Activated naive CD8-positive, alpha-beta T cell (primary cell): Measurements from ENCODE around the gene FMNL3.

Source experiments
- H3K27ac Mint-ChIP-seq: one replicate; pipeline ENCODE4 v1.8.0; 2021; ENCODE audit warnings: mixed read lengths
- H3K27me3 Mint-ChIP-seq: one replicate; pipeline ENCODE4 v1.8.0; 2021; ENCODE audit warnings: mixed read lengths
- H3K36me3 Mint-ChIP-seq: one replicate; pipeline ENCODE4 v1.8.0; 2021; ENCODE audit warnings: mixed read lengths
- H3K4me1 Mint-ChIP-seq: one replicate; pipeline ENCODE4 v1.8.0; 2021; ENCODE audit warnings: low read depth, mixed read lengths
- H3K4me3 Mint-ChIP-seq: one replicate; pipeline ENCODE4 v1.8.0; 2021; ENCODE audit warnings: mild to moderate bottlenecking, mixed read lengths
- H3K9me3 Mint-ChIP-seq: one replicate; pipeline ENCODE4 v1.8.0; 2021; ENCODE audit warnings: low read depth, mixed read lengths

Gene FMNL3

GRCh38 chr12:49697808-49698207 is 9.4 kb downstream of the FMNL3 start:
- Mint-ChIP-seq H3K4me1 (peaks cover 52% of the 10 kb centered on the region), H3K36me3 (peaks cover 2% of the 10 kb centered on the region), H3K9me3 (no peaks in the 10 kb centered on the region), H3K4me3 (no peak overlapping the region), H3K27ac (no peak overlapping the region), H3K27me3 (no peaks in the 10 kb centered on the region)

GRCh38 chr12:49696723-49697122 is 10.5 kb downstream of the FMNL3 start:
- H3K4me1 Mint-ChIP-seq = peaks cover 49% of the 10 kb centered on the region
- no peak overlapping the region for H3K27ac Mint-ChIP-seq
- H3K4me3 Mint-ChIP-seq = no peak overlapping the region
- no peaks in the 10 kb centered on the region for H3K27me3 Mint-ChIP-seq
- no peaks in the 10 kb centered on the region for H3K9me3 Mint-ChIP-seq
- peaks cover 4% of the 10 kb centered on the region for H3K36me3 Mint-ChIP-seq

GRCh38 chr12:49693931-49694444 is 13.2 kb downstream of the FMNL3 start:
- Mint-ChIP-seq H3K36me3 (peaks cover 4% of the 10 kb centered on the region), H3K27ac (no peak overlapping the region), H3K9me3 (no peaks in the 10 kb centered on the region), H3K4me3 (no peak overlapping the region), H3K4me1 (peaks cover 55% of the 10 kb centered on the region), H3K27me3 (no peaks in the 10 kb centered on the region)

- Mint-ChIP-seq H3K36me3 (peaks cover 4% of the 10 kb centered on the region), H3K27ac (no peak overlapping the region), H3K4me3 (no peak overlapping the region), H3K27me3 (no peaks in the 10 kb centered on the region), H3K9me3 (no peaks in the 10 kb centered on the region), H3K4me1 (peaks cover 52% of the 10 kb centered on the region)
Observed at GRCh38 chr12:49692851-49693250, 14.4 kb downstream of the FMNL3 start.

GRCh38 chr12:49689785-49690184 is 17.4 kb downstream of the FMNL3 start:
- Mint-ChIP-seq H3K4me1 (peaks cover 47% of the 10 kb centered on the region), H3K9me3 (no peaks in the 10 kb centered on the region), H3K27me3 (no peaks in the 10 kb centered on the region), H3K27ac (no peak overlapping the region), H3K4me3 (no peak overlapping the region), H3K36me3 (peaks cover 7% of the 10 kb centered on the region)

- no peak overlapping the region for H3K4me3 Mint-ChIP-seq
- H3K4me1 Mint-ChIP-seq = peaks cover 53% of the 10 kb centered on the region
- peaks cover 6% of the 10 kb centered on the region for H3K36me3 Mint-ChIP-seq
- H3K27me3 Mint-ChIP-seq = no peaks in the 10 kb centered on the region
- H3K9me3 Mint-ChIP-seq = no peaks in the 10 kb centered on the region
- H3K27ac Mint-ChIP-seq = peak overlapping the region; percentile 64
Observed at GRCh38 chr12:49689237-49689636, 18.0 kb downstream of the FMNL3 start.

GRCh38 chr12:49687941-49688340 is 19.3 kb downstream of the FMNL3 start:
- Mint-ChIP-seq H3K36me3 (peaks cover 6% of the 10 kb centered on the region), H3K9me3 (no peaks in the 10 kb centered on the region), H3K4me1 (peaks cover 62% of the 10 kb centered on the region), H3K27me3 (no peaks in the 10 kb centered on the region), H3K4me3 (no peak overlapping the region), H3K27ac (no peak overlapping the region)

GRCh38 chr12:49684310-49684854 is 22.8 kb downstream of the FMNL3 start:
- H3K4me1 Mint-ChIP-seq = peaks cover 53% of the 10 kb centered on the region
- H3K27me3 Mint-ChIP-seq = no peaks in the 10 kb centered on the region
- H3K4me3 Mint-ChIP-seq = no peak overlapping the region
- no peaks in the 10 kb centered on the region for H3K9me3 Mint-ChIP-seq
- H3K27ac Mint-ChIP-seq = peak overlapping the region; percentile 6
- peaks cover 4% of the 10 kb centered on the region for H3K36me3 Mint-ChIP-seq

GRCh38 chr12:49683599-49684309 is 23.5 kb downstream of the FMNL3 start:
- H3K4me3 Mint-ChIP-seq = peak overlapping the region; percentile 14
- H3K4me1 Mint-ChIP-seq = peaks cover 49% of the 10 kb centered on the region
- H3K27me3 Mint-ChIP-seq = no peaks in the 10 kb centered on the region
- peaks cover 4% of the 10 kb centered on the region for H3K36me3 Mint-ChIP-seq
- H3K27ac Mint-ChIP-seq = peak overlapping the region; percentile 28
- H3K9me3 Mint-ChIP-seq = no peaks in the 10 kb centered on the region

GRCh38 chr12:49680075-49680474 is 27.1 kb downstream of the FMNL3 start:
- Mint-ChIP-seq H3K36me3 (no peaks in the 10 kb centered on the region), H3K27me3 (no peaks in the 10 kb centered on the region), H3K4me1 (peaks cover 54% of the 10 kb centered on the region), H3K9me3 (no peaks in the 10 kb centered on the region), H3K4me3 (no peak overlapping the region), H3K27ac (no peak overlapping the region)

- H3K27ac Mint-ChIP-seq = no peak overlapping the region
- no peaks in the 10 kb centered on the region for H3K36me3 Mint-ChIP-seq
- no peaks in the 10 kb centered on the region for H3K9me3 Mint-ChIP-seq
- H3K4me1 Mint-ChIP-seq = peaks cover 54% of the 10 kb centered on the region
- H3K27me3 Mint-ChIP-seq = no peaks in the 10 kb centered on the region
- no peak overlapping the region for H3K4me3 Mint-ChIP-seq
Observed at GRCh38 chr12:49678711-49679110, 28.5 kb downstream of the FMNL3 start.

GRCh38 chr12:49675137-49675536 is 32.1 kb downstream of the FMNL3 start:
- peak overlapping the region; percentile 46 for H3K27ac Mint-ChIP-seq
- H3K4me3 Mint-ChIP-seq = peak overlapping the region; percentile 3
- peaks cover 72% of the 10 kb centered on the region for H3K4me1 Mint-ChIP-seq
- H3K9me3 Mint-ChIP-seq = no peaks in the 10 kb centered on the region
- no peaks in the 10 kb centered on the region for H3K27me3 Mint-ChIP-seq
- H3K36me3 Mint-ChIP-seq = no peaks in the 10 kb centered on the region

GRCh38 chr12:49674318-49674981 is 32.8 kb downstream of the FMNL3 start:
- H3K4me1 Mint-ChIP-seq = peaks cover 79% of the 10 kb centered on the region
- no peaks in the 10 kb centered on the region for H3K9me3 Mint-ChIP-seq
- H3K27me3 Mint-ChIP-seq = no peaks in the 10 kb centered on the region
- H3K27ac Mint-ChIP-seq = peak overlapping the region; percentile 96
- H3K4me3 Mint-ChIP-seq = peak overlapping the region; percentile 54
- H3K36me3 Mint-ChIP-seq = peaks cover 3% of the 10 kb centered on the region

- Mint-ChIP-seq H3K4me3 (peak overlapping the region; percentile 54), H3K27ac (peak overlapping the region; percentile 96), H3K4me1 (peaks cover 85% of the 10 kb centered on the region), H3K27me3 (no peaks in the 10 kb centered on the region), H3K36me3 (peaks cover 3% of the 10 kb centered on the region), H3K9me3 (no peaks in the 10 kb centered on the region)
Observed at GRCh38 chr12:49673446-49674317, 33.5 kb downstream of the FMNL3 start.
